Esophagus muscularis mucosa (tissue), 4 donors: ENCODE measurements around the gene SLC22A2. TPM values are rescaled to one million over a fixed set of nuclear protein-coding genes. Genes with fewer than 3 reads are reported as not detected.
"Not testable (repeated sequence)": the region's sequence is repeated elsewhere in the genome, so short reads cannot be mapped to it uniquely, and the experiment has no call there.

Source experiments
- DNase-seq: peaks from one replicate; pipeline ENCODE4 v3.0.0-alpha.2; 2017; ENCODE audit errors: extremely low spot score
- H3K27ac ChIP-seq, 4 donors: fragments of 200-600 bp; sonication (generic); replicated peaks in 1 of 4; 1 replicate in 3 of 4; 2 replicates in 1 of 4; pipeline ENCODE4 v1.5.1; 2016 to 2019; ENCODE audit warnings: mild to moderate bottlenecking in 1 of 4
- H3K27me3 ChIP-seq, 4 donors: fragments of 200-600 bp; sonication (generic); one replicate each; pipeline versions ENCODE4 v1.5.1 to v1.6.0; 2016 to 2019
- H3K36me3 ChIP-seq, 4 donors: fragments of 200-600 bp; sonication (generic); one replicate each; pipeline ENCODE4 v1.5.1; 2016 to 2019
- H3K4me1 ChIP-seq, 4 donors: fragments of 200-600 bp; sonication (generic); one replicate each; pipeline ENCODE4 v1.5.1; 2016 to 2019
- H3K4me3 ChIP-seq, 4 donors: fragments of 200-600 bp; sonication (generic); 1 replicate in 2 of 4; 2 replicates in 2 of 4; pipeline ENCODE4 v1.5.1; 2016 to 2019; ENCODE audit warnings: mild to moderate bottlenecking in 4 of 4, moderate library complexity in 1 of 4
- H3K9me3 ChIP-seq, 4 donors: fragments of 200-600 bp; sonication (generic); 1 replicate in 3 of 4; 2 replicates in 1 of 4; pipeline ENCODE4 v1.5.1; 2016 to 2019
- EP300 ChIP-seq: sonication (generic); formaldehyde crosslinking; IDR thresholded peaks from one replicate; pipeline ENCODE4 v1.6.1; 2017; ENCODE audit warnings: antibody characterized with exemption
- POLR2A ChIP-seq: fragments of 450-650 bp; IDR thresholded peaks from one replicate; pipeline ENCODE4 v1.6.1; 2017; ENCODE audit warnings: antibody characterized with exemption, moderate library complexity, mild to moderate bottlenecking, low read depth
- POLR2AphosphoS5 ChIP-seq, 2 donors: sonication (generic); formaldehyde crosslinking; IDR thresholded peaks; one replicate each; pipeline ENCODE4 v1.6.1; 2017; ENCODE audit warnings: antibody characterized with exemption in 2 of 2
- WGBS: methylation state at CpG from one replicate; pipeline ENCODE4 v1.1.5; 2018; 5-methylcytosine and 5-hydroxymethylcytosine counted together
- intact Hi-C: fragments of 100-400 bp; cut with DNase I; formaldehyde crosslinking; loops from one replicate; pipeline ENCODE4 v1.15.1; 2023
- total RNA-seq, 4 donors: library from RNA; depleted of rRNA; stranded (reverse); fragments of >200 nt; gene quantifications; one replicate each; pipeline versions ENCODE4 v1.1.0 to v1.2.1, GENCODE V29; 2016
- TF ChIP-seq, protein P1 (sequence below), 3 experiments: fragments of 200-600 bp in 2 of 3; fragments of 450-650 bp in 1 of 3; sonication (generic) in 2 of 3; IDR thresholded peaks; one replicate each; pipeline ENCODE4 v1.5.1; 2017 to 2019; ENCODE audit warnings: antibody characterized with exemption in 3 of 3, mild to moderate bottlenecking in 2 of 3, moderate library complexity in 1 of 3

Gene SLC22A2
- total RNA-seq, 4 donors from 2014 or later = 0.75 TPM; not detected in 3

DNA sequence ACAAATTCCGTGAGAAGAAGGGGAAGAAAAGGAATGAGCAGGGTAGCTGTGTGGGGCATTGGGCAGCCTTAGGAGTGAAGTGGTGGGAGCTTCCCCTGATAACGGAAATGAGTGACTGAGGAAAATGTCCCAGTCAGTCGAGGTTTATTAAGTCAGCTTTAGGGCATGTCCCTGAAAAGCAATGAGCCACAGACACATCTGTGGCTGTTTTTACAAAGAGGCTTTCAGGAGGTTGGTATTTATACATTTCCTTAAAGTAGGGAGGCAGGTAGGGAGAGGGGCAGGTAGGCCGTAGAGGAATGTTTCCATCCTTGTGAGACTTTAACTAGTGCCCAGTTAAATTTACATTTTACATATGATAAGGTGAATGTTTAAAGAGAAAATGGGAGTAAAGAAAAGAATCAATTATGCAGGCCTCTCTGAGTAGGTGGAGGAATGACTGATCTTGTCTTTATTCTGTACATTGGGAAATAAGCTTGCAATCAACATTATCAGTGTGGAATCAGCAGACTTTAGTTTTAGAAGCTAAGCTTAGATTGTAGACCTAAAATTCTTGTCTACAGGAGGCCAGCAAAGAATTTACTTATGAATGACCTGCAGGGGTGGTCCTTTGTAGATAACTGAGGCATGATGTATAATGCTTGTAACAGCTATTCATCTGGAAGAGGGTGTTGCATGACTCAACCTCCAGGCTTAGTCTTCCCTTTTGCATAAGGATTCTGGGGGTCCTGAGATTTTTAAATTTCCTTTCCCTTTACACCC is 18.5 kb downstream of the SLC22A2 start:
- DNase-seq = no peak
- 77% methylated on average over 4 of the region's 4 CpGs for WGBS
- H3K4me1 ChIP-seq = peaks cover 0 to 5% (median 0%) of the 10 kb centered on the region in 4 donors

DNA sequence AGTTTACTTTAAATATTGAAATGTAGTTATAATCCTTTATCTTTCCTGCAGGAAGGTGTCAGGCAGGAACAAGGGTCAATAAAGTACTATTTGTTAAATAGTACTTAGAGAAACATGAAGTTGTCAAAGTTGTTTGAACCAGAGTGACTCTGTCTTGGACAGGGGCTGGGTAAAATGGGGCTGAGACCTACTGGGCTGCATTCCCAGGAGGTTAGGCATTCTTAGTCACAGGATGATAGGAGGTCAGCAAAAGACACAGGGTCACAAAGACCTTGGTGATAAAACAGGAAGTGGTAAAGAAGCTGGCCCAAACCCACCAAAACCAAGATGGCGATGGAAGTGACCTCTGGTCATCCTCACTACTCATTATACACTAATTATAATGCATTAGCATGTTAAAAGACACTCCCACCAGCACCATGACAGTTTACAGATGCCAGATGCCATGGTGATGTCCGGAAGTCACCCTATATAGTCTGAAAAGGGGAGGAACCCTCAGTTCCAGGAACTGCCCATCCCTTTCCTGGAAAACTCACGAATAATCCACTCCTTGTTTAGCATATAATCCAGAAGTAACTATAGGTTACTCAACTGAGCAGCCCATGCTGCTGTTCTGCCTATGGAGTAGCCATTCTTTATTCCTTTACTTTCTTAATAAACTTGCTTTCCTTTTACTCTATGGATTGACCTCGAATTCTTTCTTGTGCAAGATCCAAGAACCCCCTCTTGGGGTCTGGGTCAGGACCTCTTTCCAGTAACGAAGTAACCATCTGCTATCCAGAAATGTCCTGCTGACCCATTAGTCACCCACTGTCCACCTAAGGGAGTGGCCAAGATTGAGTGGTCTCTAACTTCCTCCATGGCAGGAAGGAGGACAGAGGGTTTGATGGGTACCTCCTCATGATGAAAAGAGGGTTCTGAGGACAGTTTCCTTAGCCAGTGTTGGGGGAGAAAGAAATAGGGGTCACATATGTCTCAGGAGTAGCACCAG is 19.6 kb downstream of the SLC22A2 start:
- peaks cover 0 to 5% (median 0%) of the 10 kb centered on the region in 4 donors for H3K4me1 ChIP-seq
- no peaks in the 10 kb centered on the region for H3K36me3 ChIP-seq
- no peak overlapping the region for H3K4me3 ChIP-seq
- DNase-seq = no peak
- TF ChIP-seq EP300 (no peak), POLR2A (no peak), POLR2AphosphoS5 (IDR thresholded peaks at IDR 0.05) (no peak)
- TF ChIP-seq, protein P1, sequence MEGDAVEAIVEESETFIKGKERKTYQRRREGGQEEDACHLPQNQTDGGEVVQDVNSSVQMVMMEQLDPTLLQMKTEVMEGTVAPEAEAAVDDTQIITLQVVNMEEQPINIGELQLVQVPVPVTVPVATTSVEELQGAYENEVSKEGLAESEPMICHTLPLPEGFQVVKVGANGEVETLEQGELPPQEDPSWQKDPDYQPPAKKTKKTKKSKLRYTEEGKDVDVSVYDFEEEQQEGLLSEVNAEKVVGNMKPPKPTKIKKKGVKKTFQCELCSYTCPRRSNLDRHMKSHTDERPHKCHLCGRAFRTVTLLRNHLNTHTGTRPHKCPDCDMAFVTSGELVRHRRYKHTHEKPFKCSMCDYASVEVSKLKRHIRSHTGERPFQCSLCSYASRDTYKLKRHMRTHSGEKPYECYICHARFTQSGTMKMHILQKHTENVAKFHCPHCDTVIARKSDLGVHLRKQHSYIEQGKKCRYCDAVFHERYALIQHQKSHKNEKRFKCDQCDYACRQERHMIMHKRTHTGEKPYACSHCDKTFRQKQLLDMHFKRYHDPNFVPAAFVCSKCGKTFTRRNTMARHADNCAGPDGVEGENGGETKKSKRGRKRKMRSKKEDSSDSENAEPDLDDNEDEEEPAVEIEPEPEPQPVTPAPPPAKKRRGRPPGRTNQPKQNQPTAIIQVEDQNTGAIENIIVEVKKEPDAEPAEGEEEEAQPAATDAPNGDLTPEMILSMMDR (IDR thresholded peaks at IDR 0.05) = no peak
- WGBS = 80% methylated on average over 5 of the region's 5 CpGs
- H3K27me3 ChIP-seq = no peaks in the 10 kb centered on the region
- intact Hi-C loops = no loop called here
- no peak overlapping the region for H3K27ac ChIP-seq
- H3K9me3 ChIP-seq = no peaks in the 10 kb centered on the region

More for the DNA sequence above, 18.5 kb downstream of the SLC22A2 start:
- Histone ChIP-seq H3K9me3 (no peaks in the 10 kb centered on the region), H3K27me3 (no peaks in the 10 kb centered on the region), H3K36me3 (no peaks in the 10 kb centered on the region), H3K27ac (no peak overlapping the region), H3K4me3 (no peak overlapping the region)
- TF ChIP-seq POLR2AphosphoS5 (IDR thresholded peaks at IDR 0.05) = no peak
- no peak for TF ChIP-seq EP300
- TF ChIP-seq, protein P1 (IDR thresholded peaks at IDR 0.05) = no peak
- no peak for TF ChIP-seq POLR2A
- intact Hi-C loops = no loop called here

DNA sequence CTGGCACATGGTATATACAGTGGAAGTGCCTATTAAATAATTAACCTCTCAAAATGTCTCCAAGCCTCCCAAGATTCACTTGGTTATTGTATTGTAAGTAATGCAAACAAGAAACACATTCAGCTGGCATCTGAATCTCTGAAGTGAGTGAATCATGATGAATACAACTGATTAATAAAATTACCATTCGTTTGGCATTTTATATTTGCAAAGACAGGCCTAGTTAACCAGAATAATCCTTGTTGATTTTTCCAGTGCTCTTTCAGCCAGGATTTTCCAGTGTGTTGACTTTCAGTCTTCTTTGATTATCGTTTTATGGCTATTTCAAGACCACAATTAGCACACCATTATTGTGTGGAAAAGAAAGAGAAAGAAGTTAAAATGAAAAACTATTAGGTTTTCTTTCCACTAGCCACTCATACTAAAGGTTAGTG is 20.3 kb downstream of the SLC22A2 start:
- Histone ChIP-seq H3K4me3 (no peak overlapping the region), H3K36me3 (no peaks in the 10 kb centered on the region), H3K27me3 (no peaks in the 10 kb centered on the region), H3K4me1 (peaks cover 0 to 5% (median 0%) of the 10 kb centered on the region in 4 donors), H3K27ac (no peak overlapping the region), H3K9me3 (no peaks in the 10 kb centered on the region)
- TF ChIP-seq, protein P1 (IDR thresholded peaks at IDR 0.05) = no peak
- TF ChIP-seq POLR2AphosphoS5 (IDR thresholded peaks at IDR 0.05) (no peak), EP300 (no peak), POLR2A (no peak)
- no peak for DNase-seq
- intact Hi-C loops = no loop called here
- 40% methylated on average over 2 of the region's 2 CpGs for WGBS

DNA sequence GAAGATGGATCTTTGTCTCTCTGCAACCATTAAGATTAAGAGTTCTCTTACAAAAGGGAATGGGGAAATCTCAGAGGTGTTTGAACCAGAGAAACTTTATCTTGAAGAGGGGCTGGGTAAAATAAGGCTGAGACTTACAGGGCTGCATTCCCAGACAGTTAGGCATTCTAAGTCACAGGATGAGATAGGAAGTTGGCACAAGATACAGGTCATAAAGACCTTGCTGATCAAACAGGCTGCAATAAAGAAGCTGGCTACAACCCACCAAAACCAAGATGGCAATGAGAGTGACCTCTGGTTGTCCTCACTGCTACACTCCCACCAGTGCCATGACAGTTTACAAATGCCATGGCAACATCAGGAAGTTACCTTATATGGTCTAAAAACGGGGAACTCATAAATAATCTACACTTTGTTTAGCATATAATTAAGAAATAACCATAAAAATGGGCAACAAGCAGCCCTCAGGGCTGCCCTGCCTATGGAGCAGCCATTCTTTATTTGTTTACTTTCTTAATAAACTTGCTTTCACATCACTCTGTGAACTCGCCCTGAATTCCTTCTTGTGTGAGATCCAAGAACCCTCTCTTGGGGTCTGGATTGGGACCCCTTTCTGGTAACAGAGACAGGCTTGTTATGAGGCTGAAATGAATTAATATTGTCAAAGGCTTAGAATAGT is 20.9 kb downstream of the SLC22A2 start:
- H3K4me3 ChIP-seq, H3K4me1 ChIP-seq, H3K27ac ChIP-seq, intact Hi-C loops, H3K36me3 ChIP-seq, H3K9me3 ChIP-seq, H3K27me3 ChIP-seq, DNase-seq: not testable (repeated sequence)
- 60% methylated on average over 2 of the region's 2 CpGs for WGBS

DNA sequence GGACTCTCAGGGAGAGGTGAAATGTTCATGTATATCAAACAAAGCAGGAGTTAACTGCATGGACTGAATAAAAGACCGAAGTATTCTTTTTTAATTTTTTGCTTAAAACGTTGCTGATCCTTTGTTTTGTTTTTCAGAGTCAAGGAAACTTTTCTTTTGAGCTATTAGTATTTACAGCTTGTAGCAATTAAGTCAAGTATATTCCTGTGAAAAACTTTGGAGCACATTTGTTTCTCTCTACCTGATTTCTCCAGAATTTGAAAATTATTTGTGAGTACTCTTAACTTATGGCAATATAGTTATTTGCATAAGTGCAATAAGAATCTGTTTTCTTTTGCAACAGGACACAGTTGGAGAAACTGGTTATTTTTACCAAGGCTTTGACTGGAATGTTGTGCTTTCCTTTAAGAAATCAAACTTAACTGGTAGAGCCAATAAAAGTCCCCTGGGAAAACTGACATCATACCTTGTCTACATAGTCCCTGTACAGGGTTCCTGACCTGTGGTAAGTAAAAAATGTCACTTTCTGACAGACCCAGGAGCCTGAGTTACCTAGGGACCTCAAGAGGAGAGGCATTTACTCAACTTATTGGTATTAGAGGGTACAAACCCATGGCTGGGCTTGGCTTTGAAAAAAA is 22.3 kb downstream of the SLC22A2 start:
- H3K4me3 ChIP-seq, DNase-seq, H3K36me3 ChIP-seq, H3K4me1 ChIP-seq, H3K27ac ChIP-seq, intact Hi-C loops, H3K9me3 ChIP-seq, H3K27me3 ChIP-seq: not testable (repeated sequence)
- 71% methylated on average over 2 of the region's 2 CpGs for WGBS

DNA sequence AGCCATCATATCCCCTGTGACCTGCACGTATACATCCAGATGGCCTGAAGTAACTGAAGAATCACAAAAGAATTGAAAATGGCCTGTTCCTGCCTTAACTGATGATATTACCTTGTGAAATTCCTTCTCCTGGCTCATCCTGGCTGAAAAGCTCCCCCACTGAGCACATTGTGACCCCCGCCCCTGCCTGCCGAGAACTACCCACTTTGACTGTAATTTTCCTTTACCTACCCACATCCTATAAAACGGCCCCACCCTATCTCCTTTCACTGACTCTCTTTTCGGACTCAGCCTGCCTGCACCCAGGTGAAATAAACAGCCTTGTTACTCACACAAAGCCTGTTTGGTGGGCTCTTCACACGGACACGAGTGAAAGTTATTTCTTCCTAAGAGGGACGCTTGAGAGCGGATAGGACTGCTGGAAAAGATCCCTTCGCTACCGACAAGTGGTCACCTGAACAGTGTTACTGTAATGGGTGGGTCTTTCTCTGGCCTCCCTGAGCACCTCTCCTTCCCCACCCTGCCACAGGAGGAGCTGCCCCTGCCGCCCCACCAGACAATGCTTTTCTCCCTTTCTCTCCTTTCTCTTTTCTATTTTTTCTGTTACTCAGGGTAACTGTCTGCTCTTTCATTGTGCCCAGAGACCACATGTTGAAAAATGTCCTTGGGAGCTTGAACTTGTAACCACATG is 24.5 kb downstream of the SLC22A2 start:
- H3K27ac ChIP-seq, H3K4me1 ChIP-seq, H3K27me3 ChIP-seq, H3K36me3 ChIP-seq, intact Hi-C loops, H3K9me3 ChIP-seq, DNase-seq, H3K4me3 ChIP-seq: not testable (repeated sequence)
- WGBS = 81% methylated on average over 12 of the region's 12 CpGs
